ENCODE results near the gene IFI35. TPM values are rescaled to one million over a fixed set of nuclear protein-coding genes. Genes with fewer than 3 reads are reported as not detected.

IFI35 gene
- total RNA-seq, 2 donors from 2014 or later, result 16.2 to 19.5 TPM

DNA sequence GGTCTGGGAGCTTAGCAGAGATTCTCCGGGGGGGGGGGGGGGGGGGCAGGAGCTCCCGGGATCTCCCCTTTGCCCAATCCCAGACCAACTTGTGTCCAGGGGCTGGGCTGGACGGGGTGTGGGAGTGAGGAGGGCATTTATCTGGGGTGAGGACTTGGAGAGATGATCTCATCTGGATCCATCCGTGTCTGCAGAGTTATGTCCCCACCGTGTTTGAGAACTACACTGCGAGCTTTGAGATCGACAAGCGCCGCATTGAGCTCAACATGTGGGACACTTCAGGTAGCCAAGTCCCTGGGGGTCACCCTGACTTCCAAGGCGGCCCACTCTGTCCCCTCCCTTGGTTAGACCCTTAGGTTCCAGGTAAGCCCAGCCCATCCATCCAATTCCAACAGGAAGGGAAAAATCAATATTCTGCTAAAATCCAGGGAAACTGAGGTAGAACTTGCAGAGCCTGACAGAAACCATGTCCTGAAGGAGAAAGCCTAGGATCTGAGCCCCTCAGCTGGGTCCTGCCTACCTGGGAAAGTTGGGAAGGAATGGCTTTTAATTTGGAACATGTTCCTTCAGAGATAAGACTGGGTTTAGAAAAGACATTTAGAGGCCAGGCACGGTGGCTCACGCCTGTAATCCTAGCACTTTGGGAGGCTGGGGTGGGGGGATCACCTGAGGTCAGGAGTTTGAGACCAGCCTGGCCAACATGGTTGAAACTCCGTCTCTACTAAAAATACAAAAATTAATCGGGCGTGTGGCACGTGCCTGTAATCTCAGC lies 19.4 kb downstream of the IFI35 start:
- Histone ChIP-seq H3K27me3 (no peaks in the 10 kb centered on the region), H3K4me3 (no peak overlapping the region), H3K4me1 (peaks cover 17% of the 10 kb centered on the region), H3K9me3 (no peaks in the 10 kb centered on the region), H3K36me3 (replicated peaks in 1 of 2; ENCODE audit: insufficient read depth in 1 of 2, low read depth in 2 of 2) (no peaks in the 10 kb centered on the region), H3K27ac (no peak overlapping the region)
- no peak for ATAC-seq
- WGBS, 2 donors, result 41 to 55% methylated on average over 7 to 16 of the region's 16 CpGs
- TF ChIP-seq, protein P1, sequence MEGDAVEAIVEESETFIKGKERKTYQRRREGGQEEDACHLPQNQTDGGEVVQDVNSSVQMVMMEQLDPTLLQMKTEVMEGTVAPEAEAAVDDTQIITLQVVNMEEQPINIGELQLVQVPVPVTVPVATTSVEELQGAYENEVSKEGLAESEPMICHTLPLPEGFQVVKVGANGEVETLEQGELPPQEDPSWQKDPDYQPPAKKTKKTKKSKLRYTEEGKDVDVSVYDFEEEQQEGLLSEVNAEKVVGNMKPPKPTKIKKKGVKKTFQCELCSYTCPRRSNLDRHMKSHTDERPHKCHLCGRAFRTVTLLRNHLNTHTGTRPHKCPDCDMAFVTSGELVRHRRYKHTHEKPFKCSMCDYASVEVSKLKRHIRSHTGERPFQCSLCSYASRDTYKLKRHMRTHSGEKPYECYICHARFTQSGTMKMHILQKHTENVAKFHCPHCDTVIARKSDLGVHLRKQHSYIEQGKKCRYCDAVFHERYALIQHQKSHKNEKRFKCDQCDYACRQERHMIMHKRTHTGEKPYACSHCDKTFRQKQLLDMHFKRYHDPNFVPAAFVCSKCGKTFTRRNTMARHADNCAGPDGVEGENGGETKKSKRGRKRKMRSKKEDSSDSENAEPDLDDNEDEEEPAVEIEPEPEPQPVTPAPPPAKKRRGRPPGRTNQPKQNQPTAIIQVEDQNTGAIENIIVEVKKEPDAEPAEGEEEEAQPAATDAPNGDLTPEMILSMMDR (IDR thresholded peaks at IDR 0.05), result no peak
- TF ChIP-seq POLR2A (IDR thresholded peaks at IDR 0.05), result no peak
- intact Hi-C loops (cut with DNase I), result loop anchor here (10.0 kb wide), 2 partner anchors 109 to 289 kb away; no protein-coding TSS in a partner anchor
- DNase-seq, result no peak

GRCh38 chr17:43026595-43026994 lies 20.0 kb downstream of the IFI35 start:
- no peaks in the 10 kb centered on the region for H3K9me3 ChIP-seq
- TF ChIP-seq, protein P1 (IDR thresholded peaks at IDR 0.05), result no peak
- no peak for TF ChIP-seq POLR2A (IDR thresholded peaks at IDR 0.05)
- DNase-seq, result no peak
- peaks cover 13% of the 10 kb centered on the region for H3K4me1 ChIP-seq
- intact Hi-C loops (cut with DNase I), result loop anchor here (10.0 kb wide), 2 partner anchors 108 to 288 kb away; no protein-coding TSS in a partner anchor
- no peaks in the 10 kb centered on the region for H3K27me3 ChIP-seq
- no peak overlapping the region for H3K4me3 ChIP-seq
- H3K27ac ChIP-seq, result no peak overlapping the region
- no peak for ATAC-seq
- 61 to 65% methylated on average over 5 of the region's 5 CpGs for WGBS, 2 donors
- H3K36me3 ChIP-seq (replicated peaks in 1 of 2; ENCODE audit: insufficient read depth in 1 of 2, low read depth in 2 of 2), result no peaks in the 10 kb centered on the region

DNA sequence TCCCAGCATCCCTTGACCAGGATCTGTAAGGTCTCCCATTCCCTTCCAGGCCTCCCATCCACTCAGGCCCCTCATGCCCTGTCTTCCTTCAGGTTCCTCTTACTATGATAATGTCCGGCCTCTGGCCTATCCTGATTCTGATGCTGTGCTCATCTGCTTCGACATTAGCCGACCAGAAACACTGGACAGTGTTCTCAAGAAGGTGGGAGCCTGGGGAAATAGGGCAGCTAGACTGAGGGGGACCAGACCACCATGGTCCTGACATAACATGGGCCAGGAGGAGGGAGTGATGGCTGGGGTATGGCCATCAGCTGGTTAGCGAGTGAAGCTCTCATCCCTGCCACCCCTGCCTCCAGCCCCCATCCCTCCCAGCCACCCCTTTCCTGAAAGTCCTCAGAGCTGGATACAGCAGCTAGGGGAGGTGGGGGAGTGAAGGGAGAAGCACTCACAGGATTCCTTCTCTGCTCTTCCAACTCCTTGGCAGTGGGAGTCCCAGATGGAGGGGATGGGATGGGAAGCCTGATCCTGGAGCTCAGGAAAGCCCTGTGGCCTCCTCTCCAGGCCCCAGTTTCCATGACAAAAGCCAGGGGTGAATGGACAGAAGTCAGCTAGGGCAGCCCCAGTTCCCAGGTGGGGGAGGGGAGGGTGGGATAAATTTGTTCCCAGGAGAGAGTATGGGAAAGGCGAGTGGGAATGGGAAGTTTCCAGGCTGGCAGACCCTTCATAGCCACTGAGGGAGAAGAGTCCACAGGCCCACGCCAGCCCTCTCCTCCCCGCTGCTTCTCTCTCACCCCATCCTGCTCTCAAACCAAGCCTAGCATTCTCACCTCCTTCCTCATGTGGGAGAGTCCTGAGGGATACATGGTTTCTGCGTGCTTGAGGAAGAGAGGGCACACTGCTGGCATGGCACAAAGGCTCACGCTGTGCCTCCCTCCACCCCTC lies 20.8 kb downstream of the IFI35 start:
- intact Hi-C loops (cut with DNase I), result loop anchor here (10.0 kb wide), 2 partner anchors 107 to 287 kb away; no protein-coding TSS in a partner anchor
- no peak for ATAC-seq
- Histone ChIP-seq H3K36me3 (replicated peaks in 1 of 2; ENCODE audit: insufficient read depth in 1 of 2, low read depth in 2 of 2) (no peaks in the 10 kb centered on the region), H3K4me3 (no peak overlapping the region), H3K4me1 (peaks cover 13% of the 10 kb centered on the region), H3K27me3 (no peaks in the 10 kb centered on the region), H3K9me3 (no peaks in the 10 kb centered on the region), H3K27ac (no peak overlapping the region)
- 61 to 66% methylated on average over 8 to 9 of the region's 9 CpGs for WGBS, 2 donors
- TF ChIP-seq, protein P1 (IDR thresholded peaks at IDR 0.05), result no peak
- no peak for TF ChIP-seq POLR2A (IDR thresholded peaks at IDR 0.05)
- no peak for DNase-seq

DNA sequence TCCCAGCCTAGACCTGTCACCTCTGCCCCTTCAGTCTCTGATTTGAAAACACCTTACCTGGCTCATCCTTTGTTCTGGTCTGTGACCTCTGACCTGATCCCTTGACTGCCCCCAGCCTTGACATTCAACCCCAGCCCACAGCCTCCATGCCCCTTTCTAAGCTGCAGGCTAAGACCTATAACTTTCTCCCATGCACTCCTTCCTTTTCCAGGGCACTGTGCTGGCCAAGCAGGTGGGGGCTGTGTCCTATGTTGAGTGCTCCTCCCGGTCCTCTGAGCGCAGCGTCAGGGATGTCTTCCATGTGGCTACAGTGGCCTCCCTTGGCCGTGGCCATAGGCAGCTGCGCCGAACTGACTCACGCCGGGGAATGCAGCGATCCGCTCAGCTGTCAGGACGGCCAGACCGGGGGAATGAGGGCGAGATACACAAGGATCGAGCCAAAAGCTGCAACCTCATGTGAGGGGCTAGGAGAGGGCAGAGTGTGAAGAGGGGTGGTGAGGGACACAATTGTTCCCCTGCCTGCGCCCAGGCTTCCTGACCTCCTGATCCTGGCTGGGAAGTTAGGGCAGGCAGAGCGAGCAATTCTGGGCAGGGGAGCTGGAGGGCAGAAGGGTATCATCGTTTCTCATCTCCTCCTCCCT lies 21.8 kb downstream of the IFI35 start:
- Histone ChIP-seq H3K4me3 (no peak overlapping the region), H3K27ac (no peak overlapping the region), H3K36me3 (replicated peaks in 1 of 2; ENCODE audit: insufficient read depth in 1 of 2, low read depth in 2 of 2) (no peaks in the 10 kb centered on the region), H3K9me3 (no peaks in the 10 kb centered on the region), H3K4me1 (peaks cover 8% of the 10 kb centered on the region), H3K27me3 (no peaks in the 10 kb centered on the region)
- 74 to 76% methylated on average over 17 of the region's 17 CpGs for WGBS, 2 donors
- no peak for TF ChIP-seq POLR2A (IDR thresholded peaks at IDR 0.05)
- TF ChIP-seq, protein P1 (IDR thresholded peaks at IDR 0.05), result no peak
- intact Hi-C loops (cut with DNase I), result loop anchor here (10.0 kb wide), 2 partner anchors 106 to 286 kb away; no protein-coding TSS in a partner anchor
- no peak for ATAC-seq
- no peak for DNase-seq

Measured in body of pancreas (tissue), 4 donors.